GM10847 (cell line): ENCODE data around the gene NR5A2.

Source experiments
- POLR2A ChIP-seq: IDR thresholded peaks from 2 replicates; pipeline ENCODE4 v1.6.1; 2011; ENCODE audit not compliant: insufficient read length; ENCODE audit errors: extremely low read depth

The NR5A2 gene

GRCh38 chr1:200041337-200042118 lies 14.0 kb downstream of the NR5A2 start:
- no peak for TF ChIP-seq POLR2A

GRCh38 chr1:200042119-200042551 lies 14.6 kb downstream of the NR5A2 start:
- TF ChIP-seq POLR2A: no peak

DNA sequence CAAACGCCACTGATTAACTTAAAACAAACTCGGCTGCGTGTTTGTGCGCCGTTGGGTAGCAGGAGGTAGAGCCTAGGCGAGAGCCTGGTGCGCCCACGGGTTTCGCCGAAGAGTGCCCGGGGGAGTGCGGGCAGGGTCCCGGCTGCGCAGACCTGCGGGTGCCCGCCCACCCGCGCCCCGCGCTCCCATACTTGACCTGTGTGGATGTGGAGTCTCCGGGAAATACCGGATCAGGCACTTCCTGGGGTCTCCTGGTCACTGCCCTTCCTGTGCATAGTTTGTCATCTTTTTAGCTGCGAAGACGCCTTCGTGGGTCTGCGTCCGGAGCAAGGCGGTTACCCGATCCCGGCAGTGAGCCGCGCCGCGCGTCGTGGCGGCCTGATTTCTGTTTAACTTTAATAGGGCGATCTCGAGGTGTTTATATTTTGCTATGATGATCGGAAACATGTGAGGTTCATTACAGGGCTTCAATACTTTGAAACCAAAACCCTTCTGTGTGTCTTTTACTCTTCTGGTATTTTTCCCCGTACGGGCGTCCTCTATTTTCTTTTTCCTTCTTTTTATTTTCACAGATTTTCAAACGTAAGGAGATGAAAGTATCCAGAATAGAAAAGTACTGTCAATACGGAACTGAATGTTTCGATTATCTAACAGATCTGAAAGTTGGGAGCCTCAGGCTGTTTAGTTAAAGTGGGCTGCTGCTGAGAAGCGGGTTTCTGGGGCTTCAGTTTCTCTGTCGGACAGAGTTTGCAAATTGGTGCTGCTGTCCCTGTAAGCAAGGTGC lies 15.2 kb downstream of the NR5A2 start:
- no peak for TF ChIP-seq POLR2A

GRCh38 chr1:200043336-200043668 lies 15.8 kb downstream of the NR5A2 start:
- TF ChIP-seq POLR2A: no peak

GRCh38 chr1:200046115-200046514 lies 18.6 kb downstream of the NR5A2 start:
- no peak for TF ChIP-seq POLR2A

DNA sequence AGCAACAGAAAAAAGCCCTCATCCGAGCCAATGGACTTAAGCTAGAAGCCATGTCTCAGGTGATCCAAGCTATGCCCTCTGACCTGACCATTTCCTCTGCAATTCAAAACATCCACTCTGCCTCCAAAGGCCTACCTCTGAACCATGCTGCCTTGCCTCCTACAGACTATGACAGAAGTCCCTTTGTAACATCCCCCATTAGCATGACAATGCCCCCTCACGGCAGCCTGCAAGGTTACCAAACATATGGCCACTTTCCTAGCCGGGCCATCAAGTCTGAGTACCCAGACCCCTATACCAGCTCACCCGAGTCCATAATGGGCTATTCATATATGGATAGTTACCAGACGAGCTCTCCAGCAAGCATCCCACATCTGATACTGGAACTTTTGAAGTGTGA lies 20.7 kb downstream of the NR5A2 start:
- TF ChIP-seq POLR2A: no peak

- TF ChIP-seq POLR2A: no peak
Observed at GRCh38 chr1:200049810-200050209, 22.3 kb downstream of the NR5A2 start.

DNA sequence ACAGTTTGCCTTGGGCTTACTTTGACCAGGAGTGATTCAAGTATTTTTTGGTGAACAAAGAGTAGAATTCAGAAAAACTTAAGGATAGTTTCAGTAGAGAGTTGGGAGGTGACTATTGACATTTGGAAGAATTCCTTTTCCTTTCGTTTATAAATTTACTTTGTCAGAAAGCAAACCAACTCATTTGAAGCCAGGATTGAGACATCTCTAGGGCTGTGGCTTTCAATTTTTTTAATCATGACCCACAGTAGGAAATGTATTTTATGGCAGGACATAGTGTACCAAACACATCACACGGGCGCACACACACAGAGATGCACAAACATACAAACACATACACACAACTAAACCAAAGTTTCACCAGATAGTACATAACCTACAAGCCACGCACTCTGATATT lies 24.1 kb downstream of the NR5A2 start:
- TF ChIP-seq POLR2A: no peak

GRCh38 chr1:200053091-200053490 lies 25.6 kb downstream of the NR5A2 start:
- TF ChIP-seq POLR2A: no peak

DNA sequence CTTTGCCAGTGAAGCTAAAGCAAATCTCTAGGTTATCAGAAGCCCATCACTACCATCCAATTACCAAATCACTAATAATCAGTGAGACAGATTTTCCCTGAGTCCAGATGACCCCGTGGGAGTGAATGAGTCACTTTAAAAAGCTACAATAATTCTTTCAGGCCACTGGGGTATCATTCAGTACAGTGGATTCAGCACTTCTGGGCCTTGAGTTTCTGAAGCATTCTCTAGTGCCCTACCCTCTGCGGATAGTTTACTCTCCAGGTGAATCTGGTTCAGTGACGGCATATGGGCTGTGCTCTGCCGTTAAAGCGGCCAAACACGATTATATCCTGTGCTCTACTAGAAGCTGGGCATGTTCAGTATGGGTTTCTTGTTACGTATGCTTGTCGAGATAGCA lies 26.1 kb downstream of the NR5A2 start:
- no peak for TF ChIP-seq POLR2A

GRCh38 chr1:200058341-200058740 lies 30.8 kb downstream of the NR5A2 start:
- no peak for TF ChIP-seq POLR2A

- no peak for TF ChIP-seq POLR2A
Observed at GRCh38 chr1:200062143-200062542, 34.6 kb downstream of the NR5A2 start.

- no peak for TF ChIP-seq POLR2A
Observed at GRCh38 chr1:200072636-200073285, 45.3 kb downstream of the NR5A2 start.

DNA sequence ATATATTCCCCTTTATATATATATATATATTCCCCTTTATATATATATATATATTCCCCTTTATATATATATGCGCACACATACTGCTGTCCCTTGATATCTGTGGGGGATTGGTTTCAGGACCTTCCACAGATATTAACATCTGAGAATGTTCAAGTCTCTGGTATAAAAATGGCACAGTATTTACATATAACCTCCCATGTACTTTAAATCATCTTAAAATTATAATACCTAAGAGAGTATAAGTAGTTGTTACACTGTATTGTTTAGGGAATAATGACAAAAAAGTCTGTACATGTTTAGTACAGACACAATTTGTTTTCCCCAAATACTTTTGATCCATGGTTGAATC lies 45.8 kb downstream of the NR5A2 start:
- TF ChIP-seq POLR2A: no peak

GRCh38 chr1:200075522-200075921 lies 48.0 kb downstream of the NR5A2 start:
- TF ChIP-seq POLR2A: no peak

- TF ChIP-seq POLR2A: no peak
Observed at GRCh38 chr1:200075938-200076546, 48.5 kb downstream of the NR5A2 start.
